CD4-positive, CD25-positive, alpha-beta regulatory T cell (primary cell): ENCODE measurements around the gene APOBEC3G. TPM values are rescaled to one million over a fixed set of nuclear protein-coding genes. Genes with fewer than 3 reads are reported as not detected.

Experiments
- polyA plus RNA-seq, 4 donors: library from polyadenylated mRNA; unstranded; fragments of 300-500 nt; fragmentation: Illumina TruSeq; gene quantifications; one replicate each; pipeline ENCODE4 v1.2.3, GENCODE V29; 2021
- total RNA-seq: library from RNA; stranded (reverse); gene quantifications from one replicate; pipeline ENCODE4 v1.2.3, GENCODE V29; 2022

APOBEC3G gene
- total and polyA plus RNA-seq, 5 donors from 2014 or later: 49.0 to 105 (median 61.1) TPM

Other genes with a start within 250 kb of the APOBEC3G start
- 1.3 TPM for gene NPTXR, start 233.2 kb upstream of the APOBEC3G start, total RNA-seq
- under 1 TPM in 3 of 4 donors, not detected in 1; 0.32 to 0.65 (median 0.35) TPM for gene NPTXR, start 233.2 kb upstream of the APOBEC3G start, polyA plus RNA-seq
- 47.2 TPM for gene CBX6, start 205.1 kb upstream of the APOBEC3G start, total RNA-seq
- 1 to 10 TPM; 4.1 to 5.7 (median 5.4) TPM for gene CBX6, start 205.1 kb upstream of the APOBEC3G start, polyA plus RNA-seq
- not detected for gene APOBEC3A, start 119.7 kb upstream of the APOBEC3G start, total RNA-seq
- under 1 TPM in 1 of 4 donors, not detected in 3; 0.29 TPM for gene APOBEC3A, start 119.7 kb upstream of the APOBEC3G start, polyA plus RNA-seq
- 2.1 TPM for gene APOBEC3B, start 94.9 kb upstream of the APOBEC3G start, total RNA-seq
- gene APOBEC3B, start 94.9 kb upstream of the APOBEC3G start, polyA plus RNA-seq: 1 to 10 TPM in 2 of 4 donors, under 1 TPM in 2; 0.17 to 1.4 (median 1.1) TPM
- 59.0 TPM for gene APOBEC3C, start 63.0 kb upstream of the APOBEC3G start, total RNA-seq
- gene APOBEC3C, start 63.0 kb upstream of the APOBEC3G start, polyA plus RNA-seq: 100 to 1,000 TPM in 2 of 4 donors, 10 to 100 TPM in 2; 87.5 to 146 (median 110) TPM
- gene APOBEC3D, start 56.1 kb upstream of the APOBEC3G start, total RNA-seq: 24.4 TPM
- gene APOBEC3D, start 56.1 kb upstream of the APOBEC3G start, polyA plus RNA-seq: 10 to 100 TPM; 14.4 to 24.7 (median 16.1) TPM
- gene APOBEC3F, start 36.4 kb upstream of the APOBEC3G start, total RNA-seq: 17.6 TPM
- 10 to 100 TPM in 2 of 4 donors, 1 to 10 TPM in 2; 7.8 to 18.4 (median 10.4) TPM for gene APOBEC3F, start 36.4 kb upstream of the APOBEC3G start, polyA plus RNA-seq
- 4.9 TPM for gene APOBEC3H, start 20.0 kb downstream of the APOBEC3G start, total RNA-seq
- gene APOBEC3H, start 20.0 kb downstream of the APOBEC3G start, polyA plus RNA-seq: 1 to 10 TPM; 1.7 to 7.8 (median 2.2) TPM
- 102 TPM for gene CBX7, start 75.4 kb downstream of the APOBEC3G start, total RNA-seq
- gene CBX7, start 75.4 kb downstream of the APOBEC3G start, polyA plus RNA-seq: 10 to 100 TPM; 27.7 to 44.6 (median 35.4) TPM
- 1.7 TPM for gene PDGFB, start 167.7 kb downstream of the APOBEC3G start, total RNA-seq
- gene PDGFB, start 167.7 kb downstream of the APOBEC3G start, polyA plus RNA-seq: 1 to 10 TPM in 3 of 4 donors, under 1 TPM in 1; 0.63 to 6.3 (median 4.7) TPM
- 2,127 TPM for gene RPL3, start 242.3 kb downstream of the APOBEC3G start, total RNA-seq
- gene RPL3, start 242.3 kb downstream of the APOBEC3G start, polyA plus RNA-seq: 1,000 to 10,000 TPM; 1,978 to 4,217 (median 3,375) TPM